GM20431 (cell line): ENCODE results near the gene ETV7.
"Not testable (repeated sequence)": the region's sequence is repeated elsewhere in the genome, so short reads cannot be mapped to it uniquely, and the experiment has no call there.

Source experiments
- in situ Hi-C: fragments of 300-500 bp; cut with MseI, MboI; formaldehyde crosslinking; loops from one replicate; pipeline ENCODE4 v1.15.0; 2020; ENCODE audit warnings: low sequenced_read_pairs; ENCODE audit not compliant: unreplicated experiment

The ETV7 gene

DNA sequence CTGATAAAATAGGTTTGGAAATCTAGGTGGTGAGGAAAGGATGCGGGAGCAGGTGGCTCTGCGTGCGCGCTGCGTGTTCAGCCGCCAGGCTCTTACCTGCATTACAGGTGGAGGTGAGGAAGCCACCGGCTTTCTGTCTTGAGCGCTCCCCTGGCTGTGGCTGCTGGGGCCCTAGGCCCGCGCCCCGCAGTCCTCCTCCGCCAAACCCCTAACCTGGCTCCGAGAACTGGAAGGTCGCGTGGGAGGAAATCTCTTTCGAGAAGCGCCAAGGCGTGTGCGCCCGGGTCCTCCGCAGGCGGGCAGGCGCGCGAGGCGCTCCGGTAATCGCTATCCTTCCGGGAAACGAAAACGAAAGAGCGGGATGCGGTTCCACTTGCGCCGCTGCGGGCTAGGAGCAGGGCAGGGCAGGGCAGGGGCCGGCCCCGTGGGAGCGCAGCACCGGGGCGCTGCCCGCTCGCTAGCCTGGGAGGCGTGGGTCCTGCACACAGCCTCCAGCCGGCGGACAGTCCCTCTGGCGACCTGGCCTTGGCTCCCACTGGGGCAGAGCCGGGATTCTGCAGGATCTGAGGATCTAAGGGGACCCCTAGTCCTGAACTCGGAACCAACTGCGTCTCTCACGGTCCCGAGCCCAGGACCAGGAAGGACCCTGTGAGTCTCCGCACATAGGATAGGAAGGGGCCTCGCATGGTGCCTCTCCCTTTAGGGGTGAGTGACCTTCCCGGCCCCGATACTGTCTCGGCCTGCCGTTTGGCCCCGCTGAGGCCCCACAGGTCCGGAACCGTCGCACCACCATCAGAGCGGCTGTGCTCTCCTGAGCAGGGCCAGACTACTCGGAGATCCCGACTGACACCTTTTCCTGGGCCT is at the start of gene ETV7:
Gene ETV7, minus strand, starts transcription at position 230 of the 864 bp plus-strand sequence. Its CDS starts 128 bp downstream, at position 102.
- in situ Hi-C loops = no loop called here

- in situ Hi-C loops = no loop called here
Observed at GRCh38 chr6:36436466-36436865, 49.0 kb upstream of the ETV7 start.

- in situ Hi-C loops = no loop called here
Observed at GRCh38 chr6:36432151-36432671, 44.7 kb upstream of the ETV7 start.

- in situ Hi-C loops = no loop called here
Observed at GRCh38 chr6:36431197-36431596, 43.7 kb upstream of the ETV7 start.

- in situ Hi-C loops = no loop called here
Observed at GRCh38 chr6:36430351-36430750, 42.9 kb upstream of the ETV7 start.

DNA sequence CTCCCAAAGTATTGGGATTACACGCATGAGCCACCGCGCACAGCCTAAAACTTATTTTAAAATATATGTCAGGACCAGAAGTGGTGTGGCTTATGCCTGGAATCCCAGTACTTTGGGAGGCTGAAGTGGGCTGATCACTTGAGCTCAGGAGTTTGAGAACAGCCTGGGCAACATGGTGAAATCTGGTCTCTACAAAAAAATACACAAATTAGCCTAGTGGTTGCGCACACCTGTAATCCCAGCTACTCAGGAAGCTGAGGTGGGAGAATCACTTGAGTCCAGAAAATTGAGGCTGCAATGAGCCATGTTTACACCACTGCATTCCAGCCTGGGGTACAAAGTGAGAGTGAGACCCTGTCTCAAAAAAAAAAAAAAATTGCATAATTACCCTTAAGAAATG is 41.4 kb upstream of the ETV7 start:
- in situ Hi-C loops = no loop called here

DNA sequence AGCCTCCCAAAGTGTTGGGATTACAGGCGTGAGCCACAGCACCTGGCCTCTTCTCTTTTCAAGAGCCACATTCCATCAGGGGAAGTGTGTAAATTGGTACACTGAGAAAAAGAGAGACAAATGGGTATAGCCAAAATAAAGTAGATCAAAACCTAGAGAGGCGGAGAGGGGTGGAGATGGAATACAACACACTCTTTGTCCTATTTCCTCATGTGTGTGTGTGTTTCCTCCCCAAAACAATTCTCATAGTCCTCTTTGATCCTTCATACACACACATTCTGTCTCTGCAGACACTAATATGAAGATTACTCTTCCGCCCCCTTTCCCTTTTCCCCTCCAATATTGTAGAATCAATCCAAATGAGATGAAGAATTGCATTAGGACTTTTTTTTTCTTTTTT is 39.2 kb upstream of the ETV7 start:
- in situ Hi-C loops = no loop called here

DNA sequence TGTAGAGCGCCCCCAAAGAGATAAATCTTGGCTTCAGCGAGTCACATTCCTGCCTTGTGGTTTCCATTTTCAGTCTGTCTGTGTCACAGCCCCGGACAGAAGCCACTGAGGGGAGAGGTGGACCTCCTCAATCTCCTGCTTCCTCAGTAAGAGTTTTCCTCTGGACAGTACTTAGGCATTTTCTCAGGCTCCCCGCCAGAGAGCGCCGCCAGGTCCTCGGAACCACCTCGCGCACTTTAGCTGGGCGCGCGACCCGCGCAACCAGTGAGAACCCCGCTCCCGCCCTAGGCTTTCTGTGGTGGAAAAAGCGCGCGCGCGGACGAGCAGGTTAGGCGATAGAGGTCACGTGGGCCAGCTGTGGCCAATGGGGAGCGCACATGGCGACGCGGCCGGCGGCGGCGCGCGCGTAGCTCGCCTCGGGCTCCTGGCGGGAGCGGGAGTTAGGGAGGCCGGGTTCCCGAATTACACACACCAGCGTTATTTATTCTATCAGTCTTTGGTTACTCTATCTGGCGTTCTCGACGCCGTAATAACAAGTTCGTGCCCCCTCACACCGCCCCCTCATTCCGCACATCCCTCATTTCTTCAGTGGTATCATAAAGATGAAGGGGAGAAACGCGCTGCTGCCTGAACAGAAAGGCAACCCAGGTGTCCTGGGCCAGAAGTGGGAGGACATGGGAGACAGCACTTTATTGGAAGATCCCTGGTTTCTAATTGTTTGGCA is 35.8 kb upstream of the ETV7 start:
- in situ Hi-C loops = no loop called here

DNA sequence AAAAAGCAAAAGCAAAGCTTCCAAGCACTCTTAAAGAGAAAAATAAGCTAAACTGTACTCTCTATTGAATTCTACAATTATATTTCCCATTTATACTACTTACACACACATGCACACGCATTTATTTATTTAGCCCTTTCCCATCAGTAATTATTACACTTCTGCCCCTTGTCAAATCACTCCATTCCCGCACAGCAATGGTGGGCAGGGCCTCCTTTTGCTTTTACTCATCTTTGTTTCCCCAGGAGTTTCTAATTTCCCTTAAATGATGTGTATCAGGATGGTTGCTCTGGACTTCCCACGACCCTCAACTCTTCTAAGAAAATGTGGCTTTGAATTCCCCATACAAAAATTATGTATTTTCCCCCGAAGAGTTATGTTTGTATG is 35.2 kb upstream of the ETV7 start:
- in situ Hi-C loops = no loop called here

DNA sequence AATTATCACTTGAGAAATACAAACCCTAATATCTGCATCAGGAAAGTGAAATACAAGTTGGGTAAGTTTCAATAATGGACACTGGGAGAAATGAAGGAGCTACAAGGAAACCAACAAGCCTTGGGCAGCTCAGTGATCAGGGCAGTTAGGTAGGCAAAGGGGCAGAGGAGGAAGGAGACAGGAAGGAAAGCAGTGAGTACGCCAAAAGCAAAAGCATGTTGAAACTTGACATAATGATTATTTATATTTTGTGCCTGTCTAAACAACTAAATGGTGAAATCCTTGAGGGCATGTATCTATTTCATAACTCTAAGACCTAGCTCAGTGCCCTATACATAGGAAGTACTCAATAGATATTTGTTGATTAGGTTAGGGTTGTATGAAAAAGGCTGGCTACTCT is 31.8 kb upstream of the ETV7 start:
- in situ Hi-C loops = no loop called here

DNA sequence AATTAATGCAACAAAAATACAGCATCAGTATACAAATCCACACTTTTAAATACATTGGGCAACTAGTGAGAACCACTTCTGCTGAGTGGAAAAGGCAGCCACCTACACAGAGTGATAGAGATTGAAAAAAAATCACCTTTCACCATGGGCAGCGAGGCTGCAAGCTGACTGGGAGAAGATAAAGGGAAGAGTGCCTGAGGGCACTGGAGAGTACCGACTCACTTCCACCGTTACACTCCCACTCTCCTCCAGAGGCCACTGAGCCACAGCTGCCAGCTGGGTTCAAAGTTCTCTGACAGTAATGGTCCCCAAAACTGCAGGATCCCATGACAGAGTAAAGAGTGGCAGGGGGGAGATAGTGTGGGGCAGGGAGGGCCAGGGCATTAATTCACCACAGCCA is 31.1 kb upstream of the ETV7 start:
- in situ Hi-C loops = no loop called here

DNA sequence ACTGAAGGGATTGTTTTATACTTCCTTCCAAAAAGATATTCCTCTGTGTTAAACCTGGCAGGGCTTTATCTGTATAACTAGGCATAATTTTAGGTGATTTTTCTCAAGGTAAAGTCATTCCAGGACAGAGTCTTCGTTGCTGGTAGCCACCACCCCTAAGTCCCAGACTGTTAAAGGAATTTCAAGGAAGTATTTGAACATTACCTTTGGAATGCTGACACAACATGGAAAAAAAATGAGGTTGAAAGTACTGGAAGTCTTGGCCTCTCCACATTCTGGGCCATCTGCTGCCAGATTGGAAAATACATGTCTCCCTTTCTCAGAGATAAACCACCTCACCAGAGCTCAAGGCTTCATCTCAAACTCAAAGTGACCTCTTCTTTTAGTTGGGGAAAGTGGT is 27.0 kb upstream of the ETV7 start:
- in situ Hi-C loops = no loop called here

GRCh38 chr6:36413489-36414480 is 26.3 kb upstream of the ETV7 start:
- in situ Hi-C loops = no loop called here

DNA sequence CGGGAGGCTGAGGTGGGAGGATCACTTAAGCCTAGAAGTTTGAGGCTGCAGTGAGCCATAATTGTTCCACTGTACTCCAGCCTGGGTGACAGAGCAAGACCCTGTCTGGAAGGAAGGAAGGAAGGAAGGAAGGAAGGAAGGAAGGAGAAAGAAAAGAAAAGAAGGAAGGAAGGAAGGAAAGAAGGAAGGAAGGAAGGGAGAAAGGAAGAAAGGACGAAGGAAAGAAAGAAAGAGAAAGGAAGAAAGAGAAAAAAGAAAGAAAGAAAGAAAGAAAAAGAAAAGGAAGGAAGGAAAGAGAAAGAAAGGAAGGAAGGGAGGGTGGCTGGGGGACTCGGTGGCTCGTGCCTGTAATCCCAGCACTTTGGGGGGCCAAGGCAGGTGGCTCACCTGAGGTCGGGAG is 22.2 kb upstream of the ETV7 start:
- in situ Hi-C loops = not testable (repeated sequence)

- in situ Hi-C loops = no loop called here
Observed at GRCh38 chr6:36404164-36404563, 16.7 kb upstream of the ETV7 start.

DNA sequence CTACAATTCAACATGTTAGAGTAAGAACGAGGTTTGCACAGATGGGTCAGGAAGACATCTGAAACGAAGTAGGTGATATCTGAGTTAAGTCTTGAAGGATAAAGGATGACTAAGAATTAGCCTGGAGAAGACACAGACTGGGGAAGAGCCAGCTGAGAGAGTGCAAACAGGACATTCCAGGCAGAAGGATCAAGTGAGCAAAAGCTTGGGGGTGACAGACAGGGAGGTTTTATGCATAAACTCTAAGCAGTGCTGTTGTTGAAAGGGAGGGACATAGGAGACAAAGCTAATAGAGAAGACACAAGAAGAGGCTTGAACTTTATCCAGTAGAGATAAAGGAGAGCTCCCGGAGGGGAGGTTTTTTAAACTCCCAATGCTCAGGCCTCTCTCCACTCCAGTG is 15.0 kb upstream of the ETV7 start:
- in situ Hi-C loops = no loop called here

- in situ Hi-C loops = no loop called here
Observed at GRCh38 chr6:36399970-36400369, 12.5 kb upstream of the ETV7 start.

GRCh38 chr6:36392621-36393020 is 5.2 kb upstream of the ETV7 start:
- in situ Hi-C loops = no loop called here

GRCh38 chr6:36389353-36389752 is 1.9 kb upstream of the ETV7 start:
- in situ Hi-C loops = no loop called here
